Activated CD4-positive, alpha-beta memory T cell treated with anti-CD3 and anti-CD28 coated beads for 36 hours (primary cell): ENCODE measurements around the gene POLD3. TPM values are rescaled to one million over a fixed set of nuclear protein-coding genes. Genes with fewer than 3 reads are reported as not detected.
A peak's percentile ranks its signal among the peaks of the same experiment; 100 is the strongest.

Experiments
- CTCF ChIA-PET: fragments of 350-600 bp; sonication (Branson Sonifier 250); formaldehyde crosslinking; loops from one replicate; lab custom pipeline; 2021; ENCODE audit warnings: antibody characterized with exemption, inconsistent platforms; lab: Charles Lee
- POLR2A ChIA-PET: fragments of 350-600 bp; sonication (Branson Sonifier 250); formaldehyde crosslinking; loops from one replicate; lab custom pipeline; 2021; ENCODE audit warnings: antibody characterized with exemption; lab: Charles Lee
- DNase-seq: peaks from one replicate; pipeline ENCODE4 v3.0.0-alpha.2; 2020
- H3K27ac Mint-ChIP-seq: one replicate; pipeline ENCODE4 v1.8.0; 2021; ENCODE audit warnings: mixed read lengths
- H3K27me3 Mint-ChIP-seq: one replicate; pipeline ENCODE4 v1.8.0; 2021; ENCODE audit warnings: mixed read lengths
- H3K36me3 Mint-ChIP-seq: one replicate; pipeline ENCODE4 v1.8.0; 2021; ENCODE audit warnings: mixed read lengths
- H3K4me1 Mint-ChIP-seq: one replicate; pipeline ENCODE4 v1.8.0; 2021; ENCODE audit warnings: low read depth, mixed read lengths
- H3K4me3 Mint-ChIP-seq: one replicate; pipeline ENCODE4 v1.8.0; 2021; ENCODE audit warnings: mild to moderate bottlenecking, mixed read lengths
- H3K9me3 Mint-ChIP-seq: one replicate; pipeline ENCODE4 v1.8.0; 2021; ENCODE audit warnings: mixed read lengths
- intact Hi-C: fragments of 100-400 bp; cut with micrococcal nuclease; formaldehyde crosslinking; loops from one replicate; pipeline ENCODE4 v1.15.1; 2023
- total RNA-seq, 2 experiments: library from RNA; stranded (reverse); gene quantifications; one replicate each; pipeline ENCODE4 v1.2.3, GENCODE V29; 2021

The POLD3 gene
- total RNA-seq, 2 experiments from 2014 or later, result 60.8 to 61.4 TPM

- no peak for DNase-seq
- peak overlapping the region; percentile 96 for H3K27ac Mint-ChIP-seq
- H3K4me1 Mint-ChIP-seq, result peaks cover 35% of the 10 kb centered on the region
- intact Hi-C loops, result loop anchor here (1.0 to 2.0 kb wide), 2 partner anchors 99 to 193 kb away; partner anchors contain the start of genes LIPT2 and PGM2L1
- H3K4me3 Mint-ChIP-seq, result peak overlapping the region; percentile 98
- H3K9me3 Mint-ChIP-seq, result no peaks in the 10 kb centered on the region
- CTCF ChIA-PET, result interaction anchor here (1.1 to 1.4 kb wide), 2 partner anchors 16 to 147 kb away, joined by 3 read pairs; no protein-coding TSS in a partner anchor
- POLR2A ChIA-PET, result interaction anchor here (0.6 to 2.4 kb wide), 4 partner anchors 10 to 202 kb away, joined by 3 to 11 read pairs (median 4); partner anchors contain the start of genes LIPT2 and PGM2L1
- no peaks in the 10 kb centered on the region for H3K27me3 Mint-ChIP-seq
- peaks cover 28% of the 10 kb centered on the region for H3K36me3 Mint-ChIP-seq
Observed at GRCh38 chr11:74592063-74592440, 330 bp upstream of the POLD3 start.

DNA sequence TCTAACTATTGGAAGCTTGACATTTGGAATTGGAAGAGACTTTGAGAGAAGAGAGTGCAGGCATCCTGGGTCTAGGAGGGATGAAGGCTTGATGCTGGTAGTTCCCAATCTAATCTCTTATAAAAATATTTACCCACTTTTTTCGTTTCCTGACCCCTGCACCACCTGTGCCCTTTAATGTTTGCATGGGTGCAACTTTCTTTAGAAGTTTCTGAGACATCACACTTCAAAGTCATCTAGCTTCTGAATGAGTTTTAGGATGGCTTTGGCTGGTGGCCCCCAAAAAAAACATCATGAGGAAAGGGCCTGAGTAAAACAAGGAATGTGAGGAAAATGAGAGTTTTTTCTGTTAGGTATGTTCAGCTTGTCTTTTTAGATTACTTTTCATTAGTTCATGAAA is 1.1 kb downstream of the POLD3 start:
- Mint-ChIP-seq H3K9me3 (no peaks in the 10 kb centered on the region), H3K36me3 (peaks cover 38% of the 10 kb centered on the region), H3K27me3 (no peaks in the 10 kb centered on the region), H3K27ac (peak overlapping the region; percentile 96), H3K4me3 (peak overlapping the region; percentile 98), H3K4me1 (peaks cover 35% of the 10 kb centered on the region)
- POLR2A ChIA-PET, result interaction anchor here (2.4 kb wide), 1 partner anchor 100 kb away, joined by 11 read pairs; the partner anchor contains the start of gene LIPT2
- CTCF ChIA-PET, result interaction anchor here (1.0 to 1.2 kb wide), 2 partner anchors 100 to 133 kb away, joined by 3 to 4 read pairs; partner anchors contain the start of gene LIPT2
- DNase-seq, result no peak
- intact Hi-C loops, result loop anchor here (2.0 kb wide), 1 partner anchor 195 kb away; the partner anchor contains the start of gene PGM2L1

DNA sequence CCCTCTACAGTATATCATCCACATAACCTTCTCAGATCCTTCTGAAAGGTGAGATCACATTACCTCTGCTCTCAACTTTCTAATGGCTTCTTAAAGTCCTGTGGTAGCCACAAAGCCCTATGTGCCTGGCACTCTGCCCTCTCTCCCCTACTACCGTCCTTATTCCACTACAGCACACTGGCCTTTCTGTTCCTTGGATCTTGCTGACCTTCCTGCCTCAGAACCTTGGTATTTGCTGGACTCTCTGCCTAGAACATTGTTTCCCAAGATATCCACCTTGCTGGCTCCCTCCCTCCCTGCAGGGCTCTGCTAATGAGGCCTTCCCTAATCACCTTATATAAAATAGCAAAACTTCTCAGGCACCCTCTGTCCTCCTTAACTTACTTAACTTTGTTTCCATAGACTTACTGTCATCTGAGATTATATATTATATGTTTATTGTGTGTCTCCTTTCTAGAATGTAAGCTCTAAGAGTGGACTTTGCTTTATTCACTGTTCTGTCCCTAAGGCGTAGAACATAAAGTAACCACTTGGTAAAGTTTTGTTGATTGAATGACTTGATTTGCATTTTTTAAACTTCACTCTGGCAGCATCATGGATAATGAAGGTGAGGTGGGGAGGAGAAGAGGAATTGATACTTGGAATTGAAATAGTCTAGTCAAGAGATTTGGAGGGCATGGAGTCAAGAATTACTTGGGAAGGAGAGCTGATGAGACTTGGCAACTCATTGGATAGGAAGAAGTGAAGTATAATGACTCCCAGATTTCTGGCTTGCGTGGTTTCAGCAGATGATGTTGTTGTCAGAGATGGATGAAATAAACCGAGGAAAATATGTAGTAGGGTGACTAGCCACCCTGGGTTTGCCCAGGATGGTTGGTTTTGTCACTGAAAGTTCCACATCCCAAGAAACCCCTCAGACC is 10.5 kb downstream of the POLD3 start:
- CTCF ChIA-PET, result no interaction called here
- Mint-ChIP-seq H3K9me3 (no peaks in the 10 kb centered on the region), H3K4me3 (no peak overlapping the region), H3K27me3 (no peaks in the 10 kb centered on the region), H3K36me3 (peaks cover 27% of the 10 kb centered on the region), H3K27ac (no peak overlapping the region), H3K4me1 (no peaks in the 10 kb centered on the region)
- POLR2A ChIA-PET, result no interaction called here
- intact Hi-C loops, result no loop called here
- DNase-seq, result no peak

DNA sequence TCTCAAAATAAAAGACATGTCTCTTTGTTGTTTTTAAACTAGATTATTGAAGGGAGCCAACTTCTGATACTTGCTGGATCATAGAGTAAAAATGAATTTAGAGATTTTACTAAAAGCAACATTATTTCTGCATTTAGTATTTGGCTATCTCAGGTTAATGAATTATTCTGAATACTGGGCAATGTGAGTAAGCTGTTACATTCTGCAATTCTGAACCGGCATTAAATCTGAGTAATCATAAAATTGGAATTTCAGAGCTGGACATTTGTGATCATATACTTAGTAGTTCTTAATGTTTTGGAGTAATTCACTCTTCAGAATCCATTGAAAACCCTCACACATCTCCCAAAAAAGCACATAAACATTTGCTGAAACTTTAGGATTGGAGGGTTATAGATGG is 11.5 kb downstream of the POLD3 start:
- POLR2A ChIA-PET, result no interaction called here
- Mint-ChIP-seq H3K9me3 (no peaks in the 10 kb centered on the region), H3K27me3 (no peaks in the 10 kb centered on the region), H3K36me3 (peaks cover 26% of the 10 kb centered on the region), H3K27ac (no peak overlapping the region), H3K4me1 (no peaks in the 10 kb centered on the region), H3K4me3 (no peak overlapping the region)
- DNase-seq, result no peak
- CTCF ChIA-PET, result no interaction called here
- intact Hi-C loops, result no loop called here

- intact Hi-C loops, result no loop called here
- CTCF ChIA-PET, result no interaction called here
- Mint-ChIP-seq H3K27ac (no peak overlapping the region), H3K4me1 (no peaks in the 10 kb centered on the region), H3K9me3 (no peaks in the 10 kb centered on the region), H3K27me3 (no peaks in the 10 kb centered on the region), H3K4me3 (no peak overlapping the region), H3K36me3 (peaks cover 26% of the 10 kb centered on the region)
- POLR2A ChIA-PET, result no interaction called here
- DNase-seq, result no peak
Observed at GRCh38 chr11:74604311-74604710, 11.9 kb downstream of the POLD3 start.

DNA sequence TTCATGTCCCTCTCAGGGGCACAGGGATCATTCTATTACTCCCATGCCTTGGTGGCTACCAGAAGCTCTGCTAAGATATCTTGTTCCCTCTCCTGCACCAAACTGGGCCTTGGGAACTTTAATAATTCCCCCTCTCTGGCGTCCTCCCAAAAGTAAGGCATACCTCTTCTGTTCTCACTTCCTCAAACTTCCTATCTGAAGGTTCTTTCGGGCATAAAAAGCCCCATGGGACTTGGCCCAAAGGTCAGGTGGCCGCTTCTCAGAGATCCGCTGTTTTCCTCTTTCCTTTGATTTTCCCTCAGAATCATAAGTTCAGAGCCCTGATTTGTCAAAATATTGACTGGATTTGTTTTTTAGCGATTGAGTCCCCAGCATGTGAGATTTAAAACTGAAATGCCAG is 13.0 kb downstream of the POLD3 start:
- Mint-ChIP-seq H3K36me3 (peaks cover 32% of the 10 kb centered on the region), H3K27me3 (no peaks in the 10 kb centered on the region), H3K27ac (no peak overlapping the region), H3K4me1 (no peaks in the 10 kb centered on the region), H3K4me3 (no peak overlapping the region), H3K9me3 (no peaks in the 10 kb centered on the region)
- POLR2A ChIA-PET, result no interaction called here
- CTCF ChIA-PET, result interaction anchor here (0.6 kb wide), 1 partner anchor 758 kb away, joined by 3 read pairs; no protein-coding TSS in a partner anchor
- intact Hi-C loops, result no loop called here
- no peak for DNase-seq

DNA sequence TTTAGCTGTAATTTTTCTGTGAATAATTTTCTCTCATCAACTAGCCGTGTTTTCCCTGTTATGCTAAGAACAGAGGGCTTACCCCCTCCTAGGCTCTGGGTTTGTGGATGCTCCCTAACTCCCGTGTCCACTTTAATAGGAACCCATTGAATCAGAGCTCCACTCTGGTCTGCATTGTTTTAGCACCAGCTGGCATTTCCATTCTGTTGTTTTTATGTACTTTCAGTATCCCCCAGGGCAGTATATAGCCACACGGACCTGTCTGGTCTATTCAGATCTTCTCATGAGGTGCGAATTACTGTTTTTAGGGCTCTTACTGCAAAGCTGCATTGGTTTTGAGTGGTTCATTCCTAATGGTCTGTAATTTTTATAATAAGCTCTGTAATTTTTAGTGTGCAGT is 16.0 kb downstream of the POLD3 start:
- no peak overlapping the region for H3K27ac Mint-ChIP-seq

DNA sequence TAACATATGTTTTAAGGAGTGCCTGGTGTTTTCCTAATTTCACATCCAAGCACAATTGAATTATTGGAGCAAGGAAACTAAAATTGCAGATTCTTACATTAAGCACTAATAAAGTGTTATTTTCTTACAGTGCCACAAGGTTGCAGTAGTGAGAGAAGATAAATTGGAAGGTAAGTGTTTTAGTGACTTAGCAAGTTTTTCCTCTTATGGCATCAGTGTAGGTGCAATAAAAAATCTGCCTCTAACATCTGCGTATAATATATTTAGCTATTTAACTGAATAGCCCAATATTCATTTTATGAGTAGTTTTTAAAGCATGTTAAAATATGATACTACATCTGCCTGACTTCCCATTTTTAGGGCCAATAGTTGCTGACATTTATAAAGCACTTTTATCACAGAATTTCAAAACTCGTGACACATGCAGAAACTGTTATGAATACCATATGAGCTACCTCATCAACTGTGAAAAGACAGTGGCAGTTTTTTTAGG is 19.0 kb downstream of the POLD3 start:
- ChIA-PET POLR2A (no interaction called here), CTCF (interaction anchor here (1.5 kb wide), 1 partner anchor 113 kb away, joined by 3 read pairs; no protein-coding TSS in a partner anchor)
- no peak for DNase-seq
- no peaks in the 10 kb centered on the region for H3K9me3 Mint-ChIP-seq
- H3K36me3 Mint-ChIP-seq, result peaks cover 24% of the 10 kb centered on the region
- no peaks in the 10 kb centered on the region for H3K4me1 Mint-ChIP-seq
- no peak overlapping the region for H3K27ac Mint-ChIP-seq
- intact Hi-C loops, result no loop called here
- H3K27me3 Mint-ChIP-seq, result no peaks in the 10 kb centered on the region
- no peak overlapping the region for H3K4me3 Mint-ChIP-seq

More for the DNA sequence above, 16.0 kb downstream of the POLD3 start:
- Mint-ChIP-seq H3K36me3 (peaks cover 36% of the 10 kb centered on the region), H3K4me1 (no peaks in the 10 kb centered on the region), H3K9me3 (no peaks in the 10 kb centered on the region), H3K4me3 (no peak overlapping the region), H3K27me3 (no peaks in the 10 kb centered on the region)
- CTCF ChIA-PET, result interaction anchor here (0.6 to 1.2 kb wide), 4 partner anchors 16 to 403 kb away, joined by 3 to 4 read pairs (median 3); partner anchors contain the start of gene POLD3
- POLR2A ChIA-PET, result interaction anchor here (0.9 kb wide), 1 partner anchor 18 kb away, joined by 3 read pairs; no protein-coding TSS in a partner anchor
- no peak for DNase-seq
- intact Hi-C loops, result no loop called here

DNA sequence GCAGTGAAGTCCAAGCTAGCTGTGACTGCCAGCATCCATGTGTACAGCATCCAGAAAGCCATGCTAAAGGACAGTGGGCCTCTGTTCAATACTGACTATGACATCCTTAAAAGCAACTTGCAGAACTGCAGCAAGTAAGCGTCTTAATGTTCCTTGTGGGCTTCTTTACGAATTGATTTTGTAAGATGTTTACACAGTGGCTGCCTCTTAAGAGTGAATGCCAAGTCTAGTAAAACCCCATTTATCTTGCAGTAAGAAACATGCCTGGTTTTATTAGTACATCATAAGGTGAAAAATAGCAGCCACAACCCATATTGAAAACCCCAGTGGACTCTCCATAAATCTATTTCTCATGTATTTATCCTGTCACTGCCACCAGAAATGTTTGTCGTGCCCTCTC is 20.5 kb downstream of the POLD3 start:
- Mint-ChIP-seq H3K9me3 (no peaks in the 10 kb centered on the region), H3K27me3 (no peaks in the 10 kb centered on the region), H3K4me3 (no peak overlapping the region), H3K36me3 (peaks cover 28% of the 10 kb centered on the region), H3K4me1 (no peaks in the 10 kb centered on the region), H3K27ac (no peak overlapping the region)
- ChIA-PET POLR2A (no interaction called here), CTCF (no interaction called here)
- no peak for DNase-seq
- intact Hi-C loops, result no loop called here

GRCh38 chr11:74615311-74615710 is 22.9 kb downstream of the POLD3 start:
- H3K4me1 Mint-ChIP-seq, result peaks cover 3% of the 10 kb centered on the region
- POLR2A ChIA-PET, result no interaction called here
- no peak overlapping the region for H3K4me3 Mint-ChIP-seq
- no peaks in the 10 kb centered on the region for H3K27me3 Mint-ChIP-seq
- no peaks in the 10 kb centered on the region for H3K9me3 Mint-ChIP-seq
- intact Hi-C loops, result no loop called here
- H3K36me3 Mint-ChIP-seq, result peaks cover 33% of the 10 kb centered on the region
- no peak overlapping the region for H3K27ac Mint-ChIP-seq
- CTCF ChIA-PET, result no interaction called here
- DNase-seq, result no peak

- Mint-ChIP-seq H3K4me1 (peaks cover 3% of the 10 kb centered on the region), H3K27me3 (no peaks in the 10 kb centered on the region), H3K4me3 (no peak overlapping the region), H3K27ac (no peak overlapping the region), H3K9me3 (no peaks in the 10 kb centered on the region), H3K36me3 (peaks cover 36% of the 10 kb centered on the region)
- ChIA-PET CTCF (no interaction called here), POLR2A (no interaction called here)
- intact Hi-C loops, result no loop called here
- no peak for DNase-seq
Observed at GRCh38 chr11:74615988-74616387, 23.6 kb downstream of the POLD3 start.

GRCh38 chr11:74620531-74620930 is 28.1 kb downstream of the POLD3 start:
- H3K4me1 Mint-ChIP-seq, result peaks cover 3% of the 10 kb centered on the region
- H3K4me3 Mint-ChIP-seq, result no peak overlapping the region
- H3K27me3 Mint-ChIP-seq, result no peaks in the 10 kb centered on the region
- no peak overlapping the region for H3K27ac Mint-ChIP-seq
- intact Hi-C loops, result no loop called here
- H3K9me3 Mint-ChIP-seq, result no peaks in the 10 kb centered on the region
- DNase-seq, result no peak
- peaks cover 48% of the 10 kb centered on the region for H3K36me3 Mint-ChIP-seq
- POLR2A ChIA-PET, result no interaction called here
- CTCF ChIA-PET, result no interaction called here
